Measurements from ENCODE around the gene BECN2.
"Not testable (repeated sequence)": the region's sequence is repeated elsewhere in the genome, so short reads cannot be mapped to it uniquely, and the experiment has no call there.

BECN2 gene

DNA sequence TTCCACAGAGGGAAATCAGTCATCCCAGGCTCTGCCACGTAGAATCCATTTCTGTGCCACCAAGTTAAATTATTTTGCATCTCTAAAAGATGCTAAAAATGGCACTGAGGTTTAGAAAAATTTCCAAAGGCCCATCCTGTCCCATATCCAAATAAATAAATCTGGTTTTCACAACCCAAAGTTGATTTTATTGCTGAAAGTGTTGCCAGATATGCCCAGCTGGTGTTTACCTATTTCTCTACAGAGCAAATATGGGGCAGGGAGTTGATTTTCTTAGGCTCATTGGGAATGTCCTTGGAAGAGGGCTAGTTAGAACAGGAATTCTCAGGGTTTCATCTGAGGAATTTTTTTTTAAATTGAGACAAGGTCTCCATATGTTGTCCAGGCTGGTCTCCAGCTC, 22.4 kb downstream of the BECN2 start:
- no peak for DNase-seq

DNA sequence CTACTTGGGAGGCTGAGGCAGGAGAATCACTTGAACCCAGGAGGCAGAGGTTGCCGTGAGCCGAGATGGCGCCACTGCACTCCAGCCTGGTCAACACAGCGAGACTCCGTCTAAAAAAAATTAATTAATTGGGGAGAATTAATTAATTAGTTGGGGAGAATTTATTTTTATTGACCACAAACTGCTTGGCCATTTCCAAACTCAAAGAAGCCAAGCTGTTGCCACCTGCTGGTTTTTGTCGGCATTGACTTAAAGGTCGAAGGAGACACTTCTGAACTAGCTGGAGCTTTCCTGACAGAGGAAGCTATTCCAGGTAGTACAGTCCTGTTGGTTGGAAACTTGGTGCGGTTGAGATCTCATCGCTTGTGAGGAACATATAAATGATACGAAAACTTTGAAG, 28.2 kb downstream of the BECN2 start:
- no peak for DNase-seq

GRCh38 chr1:241988389-241988930, 30.9 kb downstream of the BECN2 start:
- DNase-seq, result not testable (repeated sequence)

- DNase-seq, result peak; percentile 88
Observed at GRCh38 chr1:241990040-241990439, 32.5 kb downstream of the BECN2 start.

- no peak for DNase-seq
Observed at GRCh38 chr1:241992734-241993133, 35.2 kb downstream of the BECN2 start.

GRCh38 chr1:241994171-241994570, 36.6 kb downstream of the BECN2 start:
- DNase-seq, result no peak

DNA sequence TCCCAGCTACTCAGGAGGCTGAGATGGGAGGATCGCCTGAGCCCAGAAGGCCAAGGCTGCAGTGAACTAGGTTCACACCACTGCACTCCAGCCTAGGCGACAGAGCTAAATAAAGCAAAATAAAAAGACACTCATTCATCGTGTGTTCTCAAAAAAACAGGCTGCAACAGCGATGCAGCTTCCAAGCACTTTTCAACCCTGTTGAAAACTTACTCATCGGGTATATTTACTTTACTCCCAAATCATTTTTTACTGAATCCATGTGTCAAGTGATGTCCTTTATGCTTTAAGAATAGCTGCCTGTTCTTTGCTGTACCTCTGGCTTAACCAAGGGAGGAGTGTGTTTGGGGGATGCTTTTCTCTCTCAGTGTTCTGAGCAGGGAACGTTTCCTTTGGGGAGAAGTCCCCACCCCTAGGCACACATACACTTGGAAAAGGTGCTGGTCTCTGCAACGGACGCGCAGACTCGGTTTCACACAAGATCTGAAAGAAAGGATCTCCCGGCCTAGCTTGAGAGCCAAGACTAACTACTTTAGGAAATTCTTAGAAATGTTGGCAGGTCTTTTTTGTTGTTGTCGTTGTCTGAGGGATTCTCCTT, 39.9 kb downstream of the BECN2 start:
- DNase-seq, result no peak

GRCh38 chr1:241998412-241998921, 40.9 kb downstream of the BECN2 start:
- DNase-seq, result peak; percentile 91

- DNase-seq, result peak; percentile 51
Observed at GRCh38 chr1:241999026-241999425, 41.5 kb downstream of the BECN2 start, which contains the start of gene MAP1LC3C. Gene MAP1LC3C, minus strand, starts transcription at chr1:241999098. Its CDS starts 90 bp downstream, at chr1:241999008.

DNA sequence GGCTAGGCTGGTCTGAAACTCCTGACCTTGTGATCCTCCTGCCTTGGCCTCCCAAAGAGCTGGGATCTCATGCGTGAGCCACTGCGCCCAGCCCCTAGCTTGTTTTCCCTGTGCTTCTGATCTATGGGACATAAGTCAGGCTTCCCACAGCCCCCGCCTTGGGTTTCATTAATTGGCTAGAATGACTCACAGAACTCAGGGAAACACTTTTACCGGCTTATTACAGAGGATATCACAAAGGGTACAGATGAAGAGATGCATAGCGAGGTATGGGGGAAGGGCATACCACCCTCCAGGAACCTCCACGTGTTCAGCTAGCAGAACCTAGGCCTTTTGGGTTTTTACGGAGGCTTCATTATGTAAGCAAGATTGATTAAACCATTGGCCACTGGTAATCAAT, 42.9 kb downstream of the BECN2 start:
- DNase-seq, result no peak

DNA sequence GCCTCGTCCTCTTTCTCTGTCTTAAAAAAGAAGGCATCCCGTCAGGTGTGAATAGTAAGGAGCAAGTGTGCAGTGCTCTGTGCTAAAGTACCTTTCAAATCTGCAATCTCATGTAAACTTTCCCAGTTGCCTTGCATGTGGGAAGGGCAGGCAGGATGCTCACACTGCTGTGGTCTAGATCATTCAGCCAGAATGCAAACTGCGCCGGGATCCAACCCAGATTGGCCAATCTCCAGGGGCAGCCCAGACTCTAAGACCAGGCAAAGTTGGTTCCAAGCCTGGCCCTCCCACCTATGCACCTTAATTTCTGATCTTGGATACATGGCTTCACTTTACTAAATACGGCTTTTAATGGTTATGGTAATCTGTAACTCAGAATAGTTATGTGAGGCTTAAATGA, 44.5 kb downstream of the BECN2 start:
- no peak for DNase-seq

GRCh38 chr1:242002510-242002909, 44.9 kb downstream of the BECN2 start:
- no peak for DNase-seq

DNA sequence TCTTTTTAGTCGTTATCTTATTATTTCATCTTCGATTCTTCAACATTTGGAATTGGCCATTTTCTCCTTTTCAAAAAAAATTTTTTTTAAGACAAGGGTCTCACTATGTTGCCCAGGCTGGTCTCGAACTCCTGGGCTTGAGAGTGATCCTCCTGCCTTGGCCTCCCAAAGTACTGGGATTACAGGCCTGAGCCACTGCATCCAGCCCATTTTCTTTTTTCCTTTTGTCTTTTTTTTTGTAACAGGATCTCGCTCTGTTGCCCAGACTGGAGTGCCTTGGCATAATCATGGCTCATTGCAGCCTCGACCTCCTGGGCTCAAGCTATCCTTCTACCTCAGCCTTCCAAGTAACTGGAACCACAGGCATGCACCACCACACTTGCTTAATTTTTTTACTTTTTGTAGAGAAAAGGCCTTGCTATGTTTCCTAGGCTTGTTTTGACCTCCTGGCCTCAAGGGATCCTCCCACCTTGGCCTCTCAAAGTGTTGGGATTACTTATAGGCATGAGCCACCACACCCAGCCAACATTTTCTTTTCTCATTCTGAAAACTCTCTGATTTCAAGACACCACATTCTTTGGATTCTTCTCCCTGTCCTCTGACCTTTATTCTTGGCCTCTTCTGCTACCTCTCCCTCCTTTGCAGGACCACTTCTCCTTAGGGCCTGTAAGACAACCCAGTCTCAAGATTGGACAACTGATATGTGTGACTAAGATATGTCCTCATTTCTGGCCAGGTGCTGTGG, 47.4 kb downstream of the BECN2 start:
- no peak for DNase-seq

DNA sequence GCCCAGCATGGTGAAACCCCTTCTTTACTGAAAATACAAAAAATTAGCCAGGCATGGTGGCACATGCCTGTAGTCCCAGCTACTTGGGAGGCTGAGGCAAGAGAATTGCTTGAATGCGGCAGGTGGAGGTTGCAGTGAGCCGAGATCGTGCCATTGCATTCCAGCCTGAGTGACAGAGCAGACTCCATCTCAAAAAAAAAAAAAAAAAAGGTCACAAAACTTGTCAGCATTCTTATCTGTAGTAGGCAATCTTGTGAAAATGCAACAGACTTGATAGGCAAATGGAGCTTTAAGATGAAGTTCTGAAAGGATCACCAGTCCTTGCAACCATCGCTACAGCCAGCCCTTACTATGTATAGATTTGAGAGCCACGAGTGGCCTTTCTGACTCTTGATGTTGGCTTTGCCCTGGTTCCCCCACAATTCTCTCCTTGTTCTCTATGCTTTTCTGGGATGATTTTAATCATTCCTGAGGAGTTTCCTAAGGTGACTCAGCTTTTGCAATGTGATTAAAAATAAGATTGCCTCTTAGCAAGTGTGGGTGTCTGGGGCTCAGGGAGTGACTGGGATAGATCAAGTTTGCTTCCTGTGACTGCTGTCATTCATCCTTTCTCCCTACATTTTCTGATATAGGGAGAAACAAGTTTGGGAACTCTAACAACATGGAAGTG, 48.4 kb downstream of the BECN2 start:
- no peak for DNase-seq

- no peak for DNase-seq
Observed at GRCh38 chr1:242006976-242007375, 49.4 kb downstream of the BECN2 start.

All from right forelimb (tissue), 1 donor.